ENCODE results near the gene EDDM3A.

Gene EDDM3A

GRCh38 chr14:20791597-20791996 lies 45.9 kb downstream of the EDDM3A start:
- DNase-seq (ENCODE audit: extremely low read depth, low read depth) = no peak
- TF ChIP-seq CTCF (IDR thresholded peaks at IDR 0.05; ENCODE audit: low read depth, low read length, missing control alignments) = no peak
- H3K4me3 ChIP-seq (replicated peaks; ENCODE audit: low read depth, low read length) = no peak overlapping the region

- DNase-seq (ENCODE audit: extremely low read depth, low read depth) = no peak
- no peak for TF ChIP-seq CTCF (IDR thresholded peaks at IDR 0.05; ENCODE audit: low read depth, low read length, missing control alignments)
- H3K4me3 ChIP-seq (replicated peaks; ENCODE audit: low read depth, low read length) = no peak overlapping the region
Measured at GRCh38 chr14:20792556-20792955, 46.9 kb downstream of the EDDM3A start.

- no peak overlapping the region for H3K4me3 ChIP-seq (replicated peaks; ENCODE audit: low read depth, low read length)
- DNase-seq (ENCODE audit: extremely low read depth, low read depth) = no peak
- TF ChIP-seq CTCF (IDR thresholded peaks at IDR 0.05; ENCODE audit: low read depth, low read length, missing control alignments) = no peak
Measured at GRCh38 chr14:20794644-20795369, 49.1 kb downstream of the EDDM3A start.

- DNase-seq (ENCODE audit: extremely low read depth, low read depth) = no peak
- TF ChIP-seq CTCF (IDR thresholded peaks at IDR 0.05; ENCODE audit: low read depth, low read length, missing control alignments) = no peak
- H3K4me3 ChIP-seq (replicated peaks; ENCODE audit: low read depth, low read length) = no peak overlapping the region
Measured at GRCh38 chr14:20797164-20797563, 51.5 kb downstream of the EDDM3A start.

All from HFF-Myc (cell line).